SH-SY5Y (cell line): Measurements from ENCODE around the gene KLC1.

Source experiments
- GATA2 ChIP-seq: IDR thresholded peaks from 2 replicates; pipeline ENCODE4 v1.6.1; 2011; ENCODE audit warnings: mild to moderate bottlenecking, low read depth, low read length
- GATA3 ChIP-seq: IDR thresholded peaks from 2 replicates; pipeline ENCODE4 v1.6.1; 2011; ENCODE audit warnings: low read depth, mild to moderate bottlenecking, low read length, moderate library complexity

The KLC1 gene

DNA sequence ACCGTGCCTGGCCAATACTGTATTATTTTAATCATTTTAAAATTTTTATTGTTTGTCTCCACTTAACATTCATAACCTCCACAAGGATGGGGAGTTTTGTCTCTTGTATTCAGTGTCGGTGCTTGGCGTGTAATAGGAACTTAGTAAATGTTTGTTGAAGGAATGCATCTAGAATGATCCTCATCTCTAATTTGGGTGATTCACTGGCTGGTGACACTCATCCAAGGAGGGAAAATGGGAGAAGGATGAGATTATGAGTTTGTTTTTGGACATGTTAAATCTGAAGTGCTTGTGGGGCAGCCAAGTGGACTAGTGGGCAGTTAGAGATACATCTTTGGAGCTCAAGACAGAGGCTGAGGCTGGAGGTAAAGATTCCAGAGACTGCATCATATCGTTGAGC lies 5.1 kb downstream of the KLC1 start:
- TF ChIP-seq GATA2 (no peak), GATA3 (no peak)

DNA sequence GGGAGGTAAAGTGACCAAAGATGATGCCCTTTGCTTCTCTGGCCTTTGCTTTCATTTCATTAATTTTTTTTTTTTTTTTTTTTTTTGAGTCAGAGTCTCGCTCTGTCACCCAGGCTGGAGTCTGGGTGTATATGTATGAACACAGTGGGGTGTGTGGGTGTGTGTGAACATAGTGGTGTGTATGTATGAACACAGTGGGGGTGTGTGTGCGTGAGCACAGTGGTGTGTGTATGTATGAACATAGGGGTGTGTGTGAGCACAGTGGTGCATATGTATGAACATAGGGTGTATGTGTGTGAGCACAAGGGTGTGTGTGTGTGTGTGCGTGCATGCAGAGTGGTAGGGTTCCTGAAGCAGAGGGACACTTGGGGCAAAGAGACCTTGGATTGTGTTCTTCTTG lies 9.6 kb downstream of the KLC1 start:
- TF ChIP-seq GATA3 (no peak), GATA2 (no peak)

DNA sequence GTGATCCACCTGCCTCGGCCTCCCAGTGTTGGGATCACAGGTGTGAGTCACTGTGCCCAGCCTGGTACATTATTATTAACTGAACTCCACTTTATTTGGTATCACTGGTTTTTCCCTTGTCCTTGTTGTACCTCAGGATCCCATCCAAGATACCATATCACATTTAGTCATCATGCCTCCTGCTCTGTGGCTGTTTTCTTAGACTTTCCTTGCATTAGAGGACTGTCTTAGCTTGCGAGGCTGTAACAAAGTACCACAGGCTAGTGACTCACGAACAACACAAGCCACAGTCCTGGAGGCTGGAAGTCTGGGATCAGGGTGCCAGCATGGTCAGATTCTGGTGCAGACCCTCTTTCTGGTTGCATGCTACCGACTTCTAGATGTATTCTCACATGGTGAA lies 12.2 kb downstream of the KLC1 start:
- TF ChIP-seq GATA3 (no peak), GATA2 (no peak)

- TF ChIP-seq GATA3: no peak
- TF ChIP-seq GATA2: no peak
Measured at GRCh38 chr14:103646189-103646588, 17.2 kb downstream of the KLC1 start.

GRCh38 chr14:103649001-103649400 lies 20.0 kb downstream of the KLC1 start:
- TF ChIP-seq GATA2 (no peak), GATA3 (no peak)

DNA sequence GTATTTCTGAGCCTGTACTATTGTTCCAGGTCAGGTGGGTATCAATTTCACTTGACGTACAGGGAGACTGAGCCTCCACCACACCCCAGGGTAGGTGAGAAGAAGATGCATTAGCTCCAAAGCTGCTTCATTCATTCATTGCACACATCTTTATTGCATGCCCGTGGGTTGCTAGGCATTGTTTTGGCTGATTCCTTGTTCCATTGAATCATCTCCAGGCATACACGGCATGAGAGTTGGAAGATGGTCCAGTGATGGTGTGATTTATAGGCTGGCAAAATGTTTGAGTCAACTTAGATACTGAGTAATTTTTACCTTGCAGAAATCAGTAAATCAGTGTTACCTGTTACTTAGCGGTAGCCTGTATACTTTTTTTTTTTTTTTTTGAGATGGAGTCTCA lies 21.2 kb downstream of the KLC1 start:
- TF ChIP-seq GATA2: no peak

GRCh38 chr14:103651585-103651984 lies 22.6 kb downstream of the KLC1 start:
- TF ChIP-seq GATA2 (no peak), GATA3 (no peak)

GRCh38 chr14:103652806-103653205 lies 23.8 kb downstream of the KLC1 start:
- TF ChIP-seq GATA2 (no peak), GATA3 (no peak)

GRCh38 chr14:103653805-103654204 lies 24.8 kb downstream of the KLC1 start:
- no peak for TF ChIP-seq GATA3
- no peak for TF ChIP-seq GATA2

GRCh38 chr14:103654619-103655018 lies 25.6 kb downstream of the KLC1 start:
- TF ChIP-seq GATA3: no peak
- TF ChIP-seq GATA2: no peak

DNA sequence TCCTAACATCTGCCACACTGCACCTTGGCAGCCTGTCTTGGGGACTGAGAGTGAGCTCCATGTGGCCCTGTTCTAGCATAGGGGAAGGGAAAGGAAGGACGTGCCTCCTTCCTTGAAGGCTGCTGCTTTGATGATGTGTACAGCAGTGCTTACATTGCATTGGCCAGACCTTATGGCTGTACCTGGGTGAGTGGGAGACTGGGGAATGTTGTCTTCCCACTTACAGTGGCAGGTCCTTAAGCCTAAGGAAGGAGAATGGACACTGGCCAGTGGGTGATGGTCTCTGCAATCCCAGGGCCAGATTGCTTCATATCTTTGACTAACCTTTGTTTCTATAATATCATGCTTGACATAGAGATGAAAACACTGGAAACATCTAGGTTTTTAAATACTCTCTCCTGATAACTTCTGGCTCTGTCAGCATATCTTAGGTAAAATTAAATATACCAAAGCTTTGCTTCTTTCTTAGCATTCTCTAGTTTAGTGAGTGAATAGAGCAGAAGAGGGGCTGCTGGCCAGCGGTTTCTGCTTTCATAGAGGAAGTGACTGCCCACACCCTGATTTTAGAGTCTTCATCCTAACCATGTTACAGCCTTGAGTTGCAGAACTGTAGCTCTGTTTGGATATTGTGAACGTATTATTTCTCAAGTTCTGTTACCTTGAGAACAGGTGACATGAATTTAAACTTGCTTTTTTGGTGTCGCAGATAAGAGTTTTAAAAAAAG lies 27.2 kb downstream of the KLC1 start:
- TF ChIP-seq GATA2: no peak
- TF ChIP-seq GATA3: no peak

DNA sequence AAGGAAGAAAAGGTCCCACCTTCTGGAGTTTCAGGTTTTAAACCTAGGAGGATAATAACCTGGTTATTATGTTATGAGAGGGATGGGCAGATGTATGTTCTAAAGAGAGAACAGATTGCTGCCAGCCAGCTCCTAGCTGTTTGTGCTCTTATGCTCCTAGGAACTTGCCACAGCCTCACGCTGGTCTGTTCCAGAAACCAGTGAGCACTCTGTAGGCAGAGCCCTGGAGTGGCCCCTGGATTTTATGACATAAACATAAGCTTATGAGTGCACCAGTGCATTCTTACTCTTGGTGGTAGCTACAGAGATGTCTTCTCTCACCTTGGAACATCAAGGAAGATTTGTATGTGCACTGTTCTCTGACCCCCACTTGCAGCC lies 27.7 kb downstream of the KLC1 start:
- TF ChIP-seq GATA3: no peak
- TF ChIP-seq GATA2: no peak

DNA sequence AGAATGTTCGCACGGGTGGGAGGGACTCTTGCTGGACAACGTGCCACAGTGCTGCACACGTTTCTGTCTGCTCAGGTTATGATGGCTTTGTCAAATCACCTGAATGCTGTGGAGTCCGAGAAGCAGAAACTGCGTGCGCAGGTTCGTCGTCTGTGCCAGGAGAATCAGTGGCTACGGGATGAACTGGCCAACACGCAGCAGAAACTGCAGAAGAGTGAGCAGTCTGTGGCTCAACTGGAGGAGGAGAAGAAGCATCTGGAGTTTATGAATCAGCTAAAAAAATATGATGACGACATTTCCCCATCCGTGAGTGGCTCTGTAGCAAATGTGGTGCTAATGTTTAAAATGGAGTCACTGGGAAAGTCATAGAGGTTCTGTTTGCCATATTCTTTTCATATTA lies 28.5 kb downstream of the KLC1 start:
- TF ChIP-seq GATA2 (no peak), GATA3 (no peak)

DNA sequence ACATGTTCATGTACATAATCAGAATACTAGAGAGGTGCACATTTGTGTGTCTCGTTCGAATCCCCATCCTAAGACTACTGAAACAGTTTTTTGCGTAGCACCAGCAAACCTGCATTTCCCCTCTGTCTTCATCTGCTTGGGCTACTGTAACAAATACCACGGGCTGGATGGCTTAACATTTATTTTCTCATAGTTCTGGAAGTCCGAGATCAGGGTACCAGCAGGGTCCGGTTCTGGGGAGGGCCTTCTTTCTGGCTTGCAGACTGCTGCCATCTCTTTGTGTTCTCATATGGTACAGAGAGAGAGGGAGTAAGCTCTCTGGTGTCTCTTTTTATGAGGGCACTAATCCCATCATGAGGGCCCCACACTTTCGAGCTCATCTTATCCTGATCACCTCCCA lies 30.6 kb downstream of the KLC1 start:
- TF ChIP-seq GATA2: no peak
- TF ChIP-seq GATA3: no peak

DNA sequence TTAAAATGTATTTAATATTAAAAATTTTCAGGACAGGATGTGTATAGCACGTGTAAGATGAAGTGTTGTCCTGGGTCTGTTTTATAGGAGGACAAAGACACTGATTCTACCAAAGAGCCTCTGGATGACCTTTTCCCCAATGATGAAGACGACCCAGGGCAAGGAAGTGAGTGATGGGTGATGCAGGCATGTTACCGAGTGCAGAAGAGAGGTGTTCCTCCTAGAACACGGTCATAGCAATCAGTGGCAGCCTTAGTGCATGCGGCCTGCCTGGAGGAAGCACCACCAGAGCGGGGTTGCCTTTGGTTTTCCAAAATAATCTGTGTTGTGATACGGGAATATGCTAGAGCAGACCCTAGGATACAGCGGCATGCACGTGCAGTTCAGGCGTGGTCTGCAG lies 33.0 kb downstream of the KLC1 start:
- TF ChIP-seq GATA3: no peak
- no peak for TF ChIP-seq GATA2

GRCh38 chr14:103662591-103662990 lies 33.6 kb downstream of the KLC1 start:
- TF ChIP-seq GATA3 (no peak), GATA2 (no peak)

DNA sequence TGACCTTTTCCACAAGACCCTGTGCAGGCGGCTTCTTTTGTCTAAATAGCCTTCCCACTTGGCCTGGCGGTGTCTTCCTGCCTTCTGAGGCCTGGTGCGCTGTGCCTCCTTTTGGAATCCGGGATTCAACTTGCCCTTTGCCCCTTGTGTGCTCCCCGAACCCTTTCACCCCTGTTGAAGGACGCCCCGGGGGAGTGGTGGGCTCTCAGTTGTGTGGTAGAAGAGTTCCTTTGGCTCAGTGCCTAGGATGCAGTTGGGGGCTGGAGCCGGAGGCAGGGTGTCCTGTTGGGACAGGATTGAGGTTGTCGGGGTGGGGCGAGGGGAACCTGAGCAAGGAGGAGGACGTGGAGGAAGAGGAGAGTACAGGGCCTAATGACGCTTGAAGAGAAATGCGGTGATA lies 34.5 kb downstream of the KLC1 start:
- TF ChIP-seq GATA3 (no peak), GATA2 (no peak)
